CD4-positive, alpha-beta T cell treated with Interleukin-4 for 4 hours (primary cell): ENCODE measurements around the gene DPP6.
"Not testable (repeated sequence)": the region's sequence is repeated elsewhere in the genome, so short reads cannot be mapped to it uniquely, and the experiment has no call there.

Source experiments
- DNase-seq: peaks from one replicate; pipeline ENCODE4 v3.0.0-alpha.2; 2020

DPP6 gene

GRCh38 chr7:154155928-154156327 lies 103.7 kb downstream of the DPP6 start:
- not testable (repeated sequence) for DNase-seq

GRCh38 chr7:154162921-154163320 lies 110.7 kb downstream of the DPP6 start:
- not testable (repeated sequence) for DNase-seq

- not testable (repeated sequence) for DNase-seq
Observed at GRCh38 chr7:154163642-154164041, 111.4 kb downstream of the DPP6 start.

GRCh38 chr7:154167051-154167450 lies 114.9 kb downstream of the DPP6 start:
- no peak for DNase-seq

GRCh38 chr7:154167807-154168206 lies 115.6 kb downstream of the DPP6 start:
- no peak for DNase-seq

- DNase-seq: no peak
Observed at GRCh38 chr7:154171422-154171821, 119.2 kb downstream of the DPP6 start.

- no peak for DNase-seq
Observed at GRCh38 chr7:154172236-154172635, 120.0 kb downstream of the DPP6 start.

- DNase-seq: no peak
Observed at GRCh38 chr7:154177584-154177983, 125.4 kb downstream of the DPP6 start.

- DNase-seq: no peak
Observed at GRCh38 chr7:154178895-154179294, 126.7 kb downstream of the DPP6 start.

GRCh38 chr7:154183482-154183881 lies 131.3 kb downstream of the DPP6 start:
- DNase-seq: no peak

GRCh38 chr7:154183946-154184345 lies 131.7 kb downstream of the DPP6 start:
- DNase-seq: no peak

GRCh38 chr7:154186811-154187210 lies 134.6 kb downstream of the DPP6 start:
- DNase-seq: no peak

- DNase-seq: no peak
Observed at GRCh38 chr7:154188330-154188729, 136.1 kb downstream of the DPP6 start.

- DNase-seq: no peak
Observed at GRCh38 chr7:154195266-154195665, 143.1 kb downstream of the DPP6 start.

- no peak for DNase-seq
Observed at GRCh38 chr7:154198481-154198880, 146.3 kb downstream of the DPP6 start.

- DNase-seq: no peak
Observed at GRCh38 chr7:154200241-154200640, 148.0 kb downstream of the DPP6 start.

- DNase-seq: no peak
Observed at GRCh38 chr7:154202002-154202401, 149.8 kb downstream of the DPP6 start.

- DNase-seq: no peak
Observed at GRCh38 chr7:154204046-154204445, 151.8 kb downstream of the DPP6 start.

- DNase-seq: no peak
Observed at GRCh38 chr7:154212861-154213260, 160.7 kb downstream of the DPP6 start.

GRCh38 chr7:154217688-154218340 lies 165.6 kb downstream of the DPP6 start:
- no peak for DNase-seq

- DNase-seq: no peak
Observed at GRCh38 chr7:154231732-154232131, 179.5 kb downstream of the DPP6 start.

GRCh38 chr7:154232700-154233099 lies 180.5 kb downstream of the DPP6 start:
- no peak for DNase-seq

- no peak for DNase-seq
Observed at GRCh38 chr7:154241988-154242387, 189.8 kb downstream of the DPP6 start.

GRCh38 chr7:154242709-154243108 lies 190.5 kb downstream of the DPP6 start:
- no peak for DNase-seq

- DNase-seq: no peak
Observed at GRCh38 chr7:154252046-154252445, 199.8 kb downstream of the DPP6 start.
